HEK293 (cell line): ENCODE measurements around the gene ZCCHC7.

Experiments used
- CTCF ChIA-PET: fragments of 350-600 bp; formaldehyde crosslinking; extraction: SDS; loops from one replicate; lab custom pipeline; 2021; ENCODE audit warnings: antibody characterized with exemption; lab: Yijun Ruan, JAX
- POLR2A ChIA-PET: fragments of 300-600 bp; formaldehyde crosslinking; extraction: SDS; loops from one replicate; lab custom pipeline; 2020; ENCODE audit warnings: antibody characterized with exemption, inconsistent platforms; lab: Yijun Ruan, JAX
- H3K27ac ChIP-seq: fragments of 200-500 bp; sonication (Bioruptor generic); 2 replicates; pipeline ENCODE4 v1.5.1; 2014; ENCODE audit warnings: low read depth, low read length, control low read depth, inconsistent platforms; ENCODE audit errors: extremely low read depth
- H3K36me3 ChIP-seq, 2 experiments: fragments of 200-500 bp in 1 of 2; sonication (Bioruptor generic) in 1 of 2; 1 replicate in 1 of 2; 2 replicates in 1 of 2; pipeline ENCODE4 v1.5.1; 2014 to 2017; ENCODE audit warnings: inconsistent platforms in 2 of 2, low read length in 2 of 2; ENCODE audit not compliant: control insufficient read depth in 2 of 2, insufficient read depth in 1 of 2
- H3K4me1 ChIP-seq: fragments of 200-500 bp; sonication (Bioruptor generic); 2 replicates; pipeline ENCODE4 v1.5.1; 2014; ENCODE audit warnings: mild to moderate bottlenecking, low read length, inconsistent platforms; ENCODE audit not compliant: control insufficient read depth, insufficient read depth
- H3K4me3 ChIP-seq: 2 replicates; pipeline ENCODE4 v1.5.1; 2011; ENCODE audit warnings: low read depth, mild to moderate bottlenecking, control low read depth, low read length, moderate library complexity
- H3K9me3 ChIP-seq: fragments of 200-500 bp; sonication (Bioruptor generic); 2 replicates; pipeline ENCODE4 v1.5.1; 2014; ENCODE audit warnings: low read depth, low read length, inconsistent platforms; ENCODE audit not compliant: control insufficient read depth, insufficient read depth
- PRDM2 ChIP-seq: fragments of 450-650 bp; formaldehyde crosslinking; IDR thresholded peaks from 2 replicates; pipeline ENCODE4 v1.5.1; 2016; ENCODE audit warnings: missing biosample characterization, missing genetic modification characterization, borderline replicate concordance
- RBAK ChIP-seq: fragments of 450-650 bp; formaldehyde crosslinking; IDR thresholded peaks from 2 replicates; pipeline ENCODE4 v1.5.1; 2016; ENCODE audit warnings: missing biosample characterization, missing genetic modification characterization
- WT1 ChIP-seq: fragments of 450-650 bp; formaldehyde crosslinking; IDR thresholded peaks from 2 replicates; pipeline ENCODE4 v1.5.1; 2016; ENCODE audit warnings: missing biosample characterization, missing genetic modification characterization
- ZFHX2 ChIP-seq: fragments of 450-650 bp; formaldehyde crosslinking; conservative IDR thresholded peaks from 2 replicates; pipeline ENCODE4 v1.5.1; 2016; ENCODE audit warnings: missing biosample characterization, missing genetic modification characterization
- ZNF132 ChIP-seq: fragments of 450-650 bp; formaldehyde crosslinking; IDR thresholded peaks from 2 replicates; pipeline ENCODE4 v1.5.1; 2017; ENCODE audit warnings: missing biosample characterization, missing genetic modification characterization, borderline replicate concordance
- ZNF148 ChIP-seq: fragments of 450-650 bp; formaldehyde crosslinking; IDR thresholded peaks from 2 replicates; pipeline ENCODE4 v1.5.0; 2017; ENCODE audit warnings: missing biosample characterization, missing genetic modification characterization, borderline replicate concordance
- ZNF18 ChIP-seq: fragments of 450-650 bp; formaldehyde crosslinking; IDR thresholded peaks from 2 replicates; pipeline ENCODE4 v1.5.1; 2016; ENCODE audit warnings: missing biosample characterization, missing genetic modification characterization
- ZNF2 ChIP-seq: fragments of 450-650 bp; formaldehyde crosslinking; IDR thresholded peaks from 2 replicates; pipeline ENCODE4 v1.5.1; 2016; ENCODE audit warnings: missing biosample characterization, missing genetic modification characterization
- ZNF202 ChIP-seq: fragments of 450-650 bp; formaldehyde crosslinking; IDR thresholded peaks from 2 replicates; pipeline ENCODE4 v1.5.1; 2016; ENCODE audit warnings: missing biosample characterization, missing genetic modification characterization, borderline replicate concordance
- ZNF362 ChIP-seq: fragments of 450-650 bp; formaldehyde crosslinking; IDR thresholded peaks from 2 replicates; pipeline ENCODE4 v1.5.1; 2016; ENCODE audit warnings: missing biosample characterization, missing genetic modification characterization
- ZNF548 ChIP-seq: fragments of 450-650 bp; formaldehyde crosslinking; IDR thresholded peaks from 2 replicates; pipeline ENCODE4 v1.5.1; 2016; ENCODE audit warnings: missing biosample characterization, missing genetic modification characterization
- ZNF658 ChIP-seq: fragments of 450-650 bp; formaldehyde crosslinking; IDR thresholded peaks from 2 replicates; pipeline ENCODE4; 2016; ENCODE audit warnings: missing biosample characterization, missing genetic modification characterization
- ZNF677 ChIP-seq: fragments of 450-650 bp; IDR thresholded peaks from 2 replicates; pipeline ENCODE4 v1.5.0; 2018; ENCODE audit warnings: missing biosample characterization, mild to moderate bottlenecking, missing genetic modification characterization, moderate library complexity
- ZNF76 ChIP-seq: fragments of 450-650 bp; formaldehyde crosslinking; IDR thresholded peaks from 2 replicates; pipeline ENCODE4; 2016; ENCODE audit warnings: low read depth, missing biosample characterization, missing genetic modification characterization, borderline replicate concordance
- TF ChIP-seq, protein P1 (sequence below): fragments of 450-650 bp; formaldehyde crosslinking; IDR thresholded peaks from 2 replicates; pipeline ENCODE4 v1.5.1; 2017; ENCODE audit warnings: missing biosample characterization, missing genetic modification characterization

The ZCCHC7 gene

GRCh38 chr9:37215830-37216229, 95.5 kb downstream of the ZCCHC7 start (continued):
- TF ChIP-seq WT1, result peak; percentile 84
- no peak for TF ChIP-seq ZNF76
- no peak for TF ChIP-seq ZNF548 (tag by site-specific recombination)
- TF ChIP-seq ZFHX2 (tag by site-specific recombination), result peak; percentile 38
- TF ChIP-seq ZNF132 (tag by site-specific recombination), result no peak
- no peak for TF ChIP-seq ZNF677 (tag by site-specific recombination)
- TF ChIP-seq, protein P1, sequence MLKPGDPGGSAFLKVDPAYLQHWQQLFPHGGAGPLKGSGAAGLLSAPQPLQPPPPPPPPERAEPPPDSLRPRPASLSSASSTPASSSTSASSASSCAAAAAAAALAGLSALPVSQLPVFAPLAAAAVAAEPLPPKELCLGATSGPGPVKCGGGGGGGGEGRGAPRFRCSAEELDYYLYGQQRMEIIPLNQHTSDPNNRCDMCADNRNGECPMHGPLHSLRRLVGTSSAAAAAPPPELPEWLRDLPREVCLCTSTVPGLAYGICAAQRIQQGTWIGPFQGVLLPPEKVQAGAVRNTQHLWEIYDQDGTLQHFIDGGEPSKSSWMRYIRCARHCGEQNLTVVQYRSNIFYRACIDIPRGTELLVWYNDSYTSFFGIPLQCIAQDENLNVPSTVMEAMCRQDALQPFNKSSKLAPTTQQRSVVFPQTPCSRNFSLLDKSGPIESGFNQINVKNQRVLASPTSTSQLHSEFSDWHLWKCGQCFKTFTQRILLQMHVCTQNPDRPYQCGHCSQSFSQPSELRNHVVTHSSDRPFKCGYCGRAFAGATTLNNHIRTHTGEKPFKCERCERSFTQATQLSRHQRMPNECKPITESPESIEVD (tag by site-specific recombination), result peak; percentile 70
- no peak for TF ChIP-seq ZNF18
- no peak for TF ChIP-seq ZNF202 (tag by site-specific recombination)
- no peak for TF ChIP-seq ZNF148 (tag by site-specific recombination)
- TF ChIP-seq PRDM2 (tag by site-specific recombination), result no peak

DNA sequence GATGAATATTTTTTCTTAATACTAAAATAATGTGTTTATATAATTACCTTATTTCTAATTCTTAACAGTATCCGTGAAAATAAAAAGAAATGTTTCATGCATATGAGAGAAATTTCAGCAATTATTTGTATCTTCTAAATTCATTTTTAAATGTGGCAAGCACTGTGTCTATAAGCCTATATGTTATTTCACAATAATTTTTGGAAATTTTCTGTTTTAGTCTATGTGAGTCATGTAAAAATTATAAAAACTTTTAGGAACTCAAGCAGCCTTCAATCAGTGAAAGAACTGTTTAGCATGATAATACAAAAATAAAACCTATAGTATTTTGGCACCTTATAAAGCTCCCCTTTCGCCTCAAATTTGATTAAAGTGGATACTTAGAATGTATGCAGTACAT, 96.8 kb downstream of the ZCCHC7 start:
- Histone ChIP-seq H3K4me1 (0 out of 2 replicates have a peak, but pooled peaks cover 5% of the 10 kb centered on the region), H3K4me3 (no peak overlapping the region), H3K36me3 (no peaks in the 10 kb centered on the region), H3K27ac (no peak overlapping the region), H3K9me3 (no peaks in the 10 kb centered on the region)
- POLR2A ChIA-PET, result no interaction called here
- TF ChIP-seq ZNF658 (tag by site-specific recombination) (no peak), ZNF2 (tag by site-specific recombination) (no peak), ZNF132 (tag by site-specific recombination) (no peak), ZNF362 (tag by site-specific recombination) (no peak), RBAK (tag by site-specific recombination) (no peak)
- CTCF ChIA-PET, result interaction anchor here (1.2 kb wide), 1 partner anchor 17 kb away, joined by 7 read pairs; no protein-coding TSS in a partner anchor
